ENCODE data around the gene GALNS. TPM values are rescaled to one million over a fixed set of nuclear protein-coding genes. Genes with fewer than 3 reads are reported as not detected.

Gene GALNS
- total and polyA plus RNA-seq, 2 of the 4 experiments (the other 2 are of a cell fraction): 7.2 to 32.5 TPM

DNA sequence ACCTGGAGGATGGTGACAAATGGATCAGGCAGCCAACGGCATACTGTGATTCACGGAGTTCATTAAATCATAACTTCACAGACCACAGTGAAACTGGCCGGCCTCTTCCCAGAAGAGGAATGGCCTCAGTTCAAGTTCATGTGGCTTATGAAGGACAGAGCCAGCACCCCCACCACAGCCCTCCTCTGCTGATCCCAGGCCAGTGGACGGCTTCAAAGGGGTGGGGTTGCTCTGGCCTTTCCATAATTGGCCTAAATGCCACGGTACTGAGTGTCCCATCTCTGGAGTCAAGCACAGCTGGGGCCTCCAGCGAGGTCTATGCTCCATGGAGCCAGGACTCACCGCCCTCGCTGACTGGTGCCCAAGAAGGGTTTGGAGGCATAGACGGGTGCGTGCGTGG is 21.4 kb downstream of the GALNS start:
- Histone ChIP-seq H3K9me1 (ENCODE audit: insufficient read depth, low read length) (no peaks in the 10 kb centered on the region), H3K27ac (ENCODE audit: insufficient read depth, low read length) (no peak overlapping the region), H4K20me1 (ENCODE audit: insufficient read depth, low read length) (peaks cover 4% of the 10 kb centered on the region; the same call in 1 of the 2 replicates), H3K4me2 (ENCODE audit: low read depth, low read length) (no peak overlapping the region), H3K14ac (replicated peaks; ENCODE audit: low read depth, low read length) (no peak overlapping the region), H3K27me3 (ENCODE audit: control insufficient read depth, insufficient read depth, low read length) (no peaks in the 10 kb centered on the region), H2AK5ac (ENCODE audit: low read depth, low read length) (no peak overlapping the region), H2AFZ (replicated peaks; ENCODE audit: low read length, poor library complexity) (no peak overlapping the region), H3K56ac (ENCODE audit: extremely low read depth, insufficient read depth, low read length) (no peak overlapping the region), H3K18ac (ENCODE audit: low read depth, low read length) (no peak overlapping the region), H3K23ac (ENCODE audit: low read depth, low read length) (no peak overlapping the region), H4K5ac (ENCODE audit: low read depth, low read length) (no peak overlapping the region), H4K8ac (ENCODE audit: low read depth in 2 of 2, low read length in 2 of 2) (no peak overlapping the region), H2BK120ac (ENCODE audit: low read depth, low read length) (no peak overlapping the region), H3K36me3 (ENCODE audit: control insufficient read depth, insufficient read depth, low read length) (peaks cover 29% of the 10 kb centered on the region), H3K79me1 (ENCODE audit: low read depth in 1 of 2, low read length in 2 of 2) (no peaks in the 10 kb centered on the region), H3K4ac (ENCODE audit: low read depth, low read length) (no peak overlapping the region), H3K9me3 (ENCODE audit: control insufficient read depth, insufficient read depth, low read length) (no peaks in the 10 kb centered on the region), H3K4me1 (ENCODE audit: control insufficient read depth, insufficient read depth, low read length) (peaks cover 4% of the 10 kb centered on the region; the same call in 1 of the 2 replicates), H3K9ac (ENCODE audit: low read depth, low read length) (no peak overlapping the region), H2BK20ac (ENCODE audit: low read depth, low read length) (no peak overlapping the region), H2BK5ac (ENCODE audit: low read depth, low read length, poor library complexity, severe bottlenecking) (no peak overlapping the region), H4K91ac (ENCODE audit: insufficient read depth, low read depth, low read length) (no peak overlapping the region), H3K4me3 (ENCODE audit: insufficient read depth, low read depth, low read length) (no peak overlapping the region), H2AK9ac (replicated peaks; ENCODE audit: low read depth, low read length, poor library complexity) (no peak overlapping the region), H2BK15ac (ENCODE audit: low read depth, low read length) (no peak overlapping the region)
- ChIA-PET CTCF (no interaction called here), POLR2A (ENCODE audit: unreplicated experiment) (no interaction called here)
- 95% methylated on average over 8 of the region's 11 CpGs; no CpG with 5 or more reads in 1 of the 2 experiments for WGBS, 2 experiments (ENCODE audit: extremely low coverage in 2 of 2, insufficient read length in 1 of 2)
- intact Hi-C loops (cut with micrococcal nuclease): no loop called here
- TF ChIP-seq RCOR1 (IDR thresholded peaks at IDR 0.05; ENCODE audit: insufficient replicate concordance, low read length): no peak
- no peak for TF ChIP-seq SMC3 (IDR thresholded peaks at IDR 0.05; ENCODE audit: low read depth, low read length)
- TF ChIP-seq CHD1 (IDR thresholded peaks at IDR 0.05; ENCODE audit: low read depth, low read length): no peak
- TF ChIP-seq MAZ (IDR thresholded peaks at IDR 0.05; ENCODE audit: borderline replicate concordance, low read depth, low read length): no peak
- TF ChIP-seq CTCF (conservative IDR thresholded peaks at IDR 0.05; ENCODE audit: low read depth, low read length): no peak
- TF ChIP-seq MAFK (IDR thresholded peaks at IDR 0.05; ENCODE audit: low read depth, low read length): no peak
- no peak for TF ChIP-seq NFE2L2 (IDR thresholded peaks at IDR 0.05; ENCODE audit: low read depth, low read length)
- no peak for TF ChIP-seq RFX5 (IDR thresholded peaks at IDR 0.05; ENCODE audit: low read depth, low read length)
- no peak for TF ChIP-seq RAD21 (IDR thresholded peaks at IDR 0.05; ENCODE audit: low read length)
- no peak for TF ChIP-seq BHLHE40 (IDR thresholded peaks at IDR 0.05; ENCODE audit: low read depth, low read length)
- TF ChIP-seq, protein P1, sequence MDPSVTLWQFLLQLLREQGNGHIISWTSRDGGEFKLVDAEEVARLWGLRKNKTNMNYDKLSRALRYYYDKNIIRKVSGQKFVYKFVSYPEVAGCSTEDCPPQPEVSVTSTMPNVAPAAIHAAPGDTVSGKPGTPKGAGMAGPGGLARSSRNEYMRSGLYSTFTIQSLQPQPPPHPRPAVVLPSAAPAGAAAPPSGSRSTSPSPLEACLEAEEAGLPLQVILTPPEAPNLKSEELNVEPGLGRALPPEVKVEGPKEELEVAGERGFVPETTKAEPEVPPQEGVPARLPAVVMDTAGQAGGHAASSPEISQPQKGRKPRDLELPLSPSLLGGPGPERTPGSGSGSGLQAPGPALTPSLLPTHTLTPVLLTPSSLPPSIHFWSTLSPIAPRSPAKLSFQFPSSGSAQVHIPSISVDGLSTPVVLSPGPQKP (IDR thresholded peaks at IDR 0.05; ENCODE audit: borderline replicate concordance, low read depth, low read length): no peak
- TF ChIP-seq, protein P2, sequence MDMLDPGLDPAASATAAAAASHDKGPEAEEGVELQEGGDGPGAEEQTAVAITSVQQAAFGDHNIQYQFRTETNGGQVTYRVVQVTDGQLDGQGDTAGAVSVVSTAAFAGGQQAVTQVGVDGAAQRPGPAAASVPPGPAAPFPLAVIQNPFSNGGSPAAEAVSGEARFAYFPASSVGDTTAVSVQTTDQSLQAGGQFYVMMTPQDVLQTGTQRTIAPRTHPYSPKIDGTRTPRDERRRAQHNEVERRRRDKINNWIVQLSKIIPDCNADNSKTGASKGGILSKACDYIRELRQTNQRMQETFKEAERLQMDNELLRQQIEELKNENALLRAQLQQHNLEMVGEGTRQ (IDR thresholded peaks at IDR 0.05; ENCODE audit: low read depth, low read length): no peak
- no peak for TF ChIP-seq FOS (IDR thresholded peaks at IDR 0.05; ENCODE audit: low read depth, low read length)
- TF ChIP-seq CEBPB (IDR thresholded peaks at IDR 0.05; ENCODE audit: low read depth, low read length): no peak
- TF ChIP-seq MXI1 (IDR thresholded peaks at IDR 0.05; ENCODE audit: borderline replicate concordance, low read depth, low read length): no peak
- dilution Hi-C loops (cut with HindIII; ENCODE audit: low sequenced_read_pairs, unreplicated experiment): no loop called here
- ATAC-seq (ENCODE audit: low read depth) (no peak), DNase-seq (no peak)
- BruUV-seq (replicated peaks): no TSS peak
- in situ Hi-C loops (cut with MboI; ENCODE audit: low sequenced_read_pairs): no loop called here

Data from IMR-90 (cell line).